T-helper 17 cell (primary cell): ENCODE results near the gene ELMOD1. TPM values are rescaled to one million over a fixed set of nuclear protein-coding genes. Genes with fewer than 3 reads are reported as not detected.

Experiments
- ATAC-seq: fragments of 150-1000 bp; cut with Tn5 transposase; 2 replicates; pipeline ENCODE4 v1.10.0; 2021; ENCODE audit warnings: mild to moderate bottlenecking, moderate library complexity
- DNase-seq, 3 donors: peaks; one replicate each; pipeline versions ENCODE4 v3.0.0 to v3.0.0-alpha.2; 2020 to 2021
- H3K9me3 ChIP-seq: one replicate; pipeline ENCODE4 v1.7.0; 2013; ENCODE audit warnings: low read length, mild to moderate bottlenecking; ENCODE audit not compliant: control insufficient read depth, poor library complexity, severe bottlenecking
- H3K27ac Mint-ChIP-seq: one replicate; pipeline ENCODE4 v1.8.0; 2022; ENCODE audit warnings: mild to moderate bottlenecking, moderate library complexity, mixed read lengths
- H3K27me3 Mint-ChIP-seq: one replicate; pipeline ENCODE4 v1.8.0; 2022; ENCODE audit warnings: mixed read lengths
- H3K36me3 Mint-ChIP-seq: one replicate; pipeline ENCODE4 v1.8.0; 2022; ENCODE audit warnings: low read depth, mixed read lengths
- H3K4me1 Mint-ChIP-seq: one replicate; pipeline ENCODE4 v1.8.0; 2022; ENCODE audit warnings: mild to moderate bottlenecking, mixed read lengths
- H3K4me3 Mint-ChIP-seq: one replicate; pipeline ENCODE4 v1.8.0; 2022; ENCODE audit warnings: mild to moderate bottlenecking, moderate library complexity, mixed read lengths
- total RNA-seq, 4 donors: library from RNA in 2 of 4; stranded (reverse) in 2 of 4; gene quantifications; one replicate each; pipeline ENCODE4 v1.2.3 and lab custom pipeline; 2022 to 2026

ELMOD1 gene
- total RNA-seq, 2 donors from 2014 or later: not detected

DNA sequence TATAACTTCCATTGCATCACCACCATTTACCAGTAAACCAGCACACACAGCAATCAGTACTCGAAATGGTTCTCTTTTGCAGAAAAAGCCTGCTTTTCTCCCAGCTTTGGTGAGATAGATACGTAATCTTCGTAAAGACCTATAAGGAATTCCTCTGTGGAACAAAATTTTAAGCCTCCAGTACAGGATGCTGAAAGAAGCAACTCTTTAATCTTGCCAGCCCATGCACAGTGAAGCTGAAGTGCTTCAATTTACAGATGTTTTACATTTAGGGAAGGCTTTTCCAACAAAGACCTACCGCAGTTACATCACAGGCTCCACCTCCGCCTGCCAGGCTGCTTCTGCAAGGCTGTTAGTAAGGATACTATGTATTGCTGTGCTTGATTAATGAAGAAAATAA is 1.9 kb downstream of the ELMOD1 start:
- Mint-ChIP-seq H3K27ac (no peak overlapping the region), H3K36me3 (no peaks in the 10 kb centered on the region), H3K4me3 (no peak overlapping the region), H3K27me3 (peaks cover 80% of the 10 kb centered on the region), H3K4me1 (peaks cover 28% of the 10 kb centered on the region)
- no peak for ATAC-seq
- DNase-seq: no peak
- no peaks in the 10 kb centered on the region for H3K9me3 ChIP-seq

DNA sequence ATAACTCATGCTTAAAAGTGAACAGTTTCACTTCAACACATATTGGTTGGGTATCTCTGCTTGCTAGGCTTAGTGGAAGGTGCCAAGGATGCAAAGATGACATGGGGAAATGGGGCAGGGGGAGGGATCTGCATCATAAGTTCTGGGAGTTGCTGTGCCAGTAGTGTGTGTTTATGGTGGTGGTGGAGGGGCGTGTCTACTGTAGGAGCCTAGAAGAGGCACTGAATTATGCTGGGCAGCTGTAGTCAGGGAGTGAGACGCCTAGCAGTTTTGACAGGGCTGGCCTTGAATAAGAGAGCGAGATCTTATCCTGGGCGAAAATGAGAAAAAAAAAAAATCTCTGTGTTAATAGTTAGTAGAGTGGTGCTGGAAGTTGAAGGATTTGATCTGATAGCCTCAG is 3.0 kb downstream of the ELMOD1 start:
- no peaks in the 10 kb centered on the region for H3K9me3 ChIP-seq
- Mint-ChIP-seq H3K36me3 (no peaks in the 10 kb centered on the region), H3K4me3 (peak overlapping the region; percentile 43), H3K4me1 (peaks cover 28% of the 10 kb centered on the region), H3K27ac (no peak overlapping the region), H3K27me3 (peaks cover 80% of the 10 kb centered on the region)
- ATAC-seq: no peak
- DNase-seq: no peak

DNA sequence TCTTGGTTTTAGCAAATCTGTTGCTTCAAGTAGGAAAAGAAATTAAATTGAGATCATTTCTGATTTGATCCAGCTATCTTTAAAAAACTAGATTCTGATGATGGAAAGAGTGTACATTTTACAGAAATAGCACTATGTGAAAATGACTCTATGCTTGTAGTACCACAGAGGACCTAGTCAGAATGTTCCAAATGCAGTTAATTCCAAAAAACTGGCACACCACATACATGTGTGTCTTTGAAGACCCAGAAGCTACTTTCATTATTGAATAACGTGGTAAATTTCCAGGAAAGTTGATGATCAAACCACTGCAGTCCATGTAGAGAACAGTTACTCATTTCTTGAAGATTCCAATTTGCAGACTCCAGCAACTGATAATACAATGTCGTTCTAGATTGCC is 3.8 kb downstream of the ELMOD1 start:
- H3K27ac Mint-ChIP-seq: no peak overlapping the region
- ATAC-seq: no peak
- H3K4me1 Mint-ChIP-seq: peaks cover 25% of the 10 kb centered on the region
- H3K27me3 Mint-ChIP-seq: peaks cover 74% of the 10 kb centered on the region
- no peak overlapping the region for H3K4me3 Mint-ChIP-seq
- no peaks in the 10 kb centered on the region for H3K9me3 ChIP-seq
- no peaks in the 10 kb centered on the region for H3K36me3 Mint-ChIP-seq
- DNase-seq: no peak

DNA sequence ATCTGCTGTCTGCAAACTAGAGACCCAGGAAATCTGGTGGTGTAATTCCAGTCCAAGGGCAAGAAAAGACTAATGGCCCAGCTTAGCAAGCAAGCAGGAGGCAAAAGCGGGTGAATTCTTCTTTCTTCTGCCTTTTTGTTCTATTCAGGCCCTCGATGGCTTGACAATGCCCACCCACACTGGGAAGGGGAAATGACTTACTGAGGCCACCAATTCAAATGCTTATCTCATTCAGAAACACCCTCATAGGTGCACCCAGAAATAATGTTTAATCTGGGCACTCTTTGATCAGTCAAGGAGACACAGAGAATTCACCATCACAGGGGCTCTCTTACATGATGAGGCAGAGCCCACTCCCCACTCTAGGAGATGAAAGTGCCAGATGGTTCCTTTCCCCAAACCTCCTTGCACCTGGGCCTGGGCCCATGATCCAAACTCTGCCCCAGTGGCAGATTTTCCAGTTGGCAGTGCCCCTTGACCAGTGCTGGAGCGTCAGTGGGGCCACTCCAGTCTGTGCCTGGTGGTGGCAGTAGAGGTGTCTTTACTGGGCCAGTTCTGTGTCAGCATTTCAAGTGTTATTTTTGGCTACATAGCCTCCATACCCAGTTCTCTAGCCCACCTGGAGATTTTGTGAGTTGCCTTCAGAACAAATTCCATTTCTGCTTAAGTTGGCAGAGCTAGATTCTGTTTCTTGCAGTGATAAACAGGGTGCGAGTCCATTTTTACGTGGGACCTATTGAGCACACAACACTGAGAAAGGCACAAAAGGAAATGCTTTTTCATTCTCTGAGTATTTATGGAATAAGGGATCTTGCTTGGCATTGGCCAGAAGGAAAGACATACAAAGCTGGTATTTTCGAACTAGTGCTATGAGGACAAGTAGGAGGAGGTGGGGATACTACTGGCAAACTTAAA is 7.5 kb downstream of the ELMOD1 start:
- Mint-ChIP-seq H3K4me3 (no peak overlapping the region), H3K27me3 (peaks cover 69% of the 10 kb centered on the region), H3K36me3 (peaks cover 4% of the 10 kb centered on the region), H3K27ac (no peak overlapping the region), H3K4me1 (peaks cover 5% of the 10 kb centered on the region)
- DNase-seq: no peak
- no peak for ATAC-seq
- no peaks in the 10 kb centered on the region for H3K9me3 ChIP-seq

DNA sequence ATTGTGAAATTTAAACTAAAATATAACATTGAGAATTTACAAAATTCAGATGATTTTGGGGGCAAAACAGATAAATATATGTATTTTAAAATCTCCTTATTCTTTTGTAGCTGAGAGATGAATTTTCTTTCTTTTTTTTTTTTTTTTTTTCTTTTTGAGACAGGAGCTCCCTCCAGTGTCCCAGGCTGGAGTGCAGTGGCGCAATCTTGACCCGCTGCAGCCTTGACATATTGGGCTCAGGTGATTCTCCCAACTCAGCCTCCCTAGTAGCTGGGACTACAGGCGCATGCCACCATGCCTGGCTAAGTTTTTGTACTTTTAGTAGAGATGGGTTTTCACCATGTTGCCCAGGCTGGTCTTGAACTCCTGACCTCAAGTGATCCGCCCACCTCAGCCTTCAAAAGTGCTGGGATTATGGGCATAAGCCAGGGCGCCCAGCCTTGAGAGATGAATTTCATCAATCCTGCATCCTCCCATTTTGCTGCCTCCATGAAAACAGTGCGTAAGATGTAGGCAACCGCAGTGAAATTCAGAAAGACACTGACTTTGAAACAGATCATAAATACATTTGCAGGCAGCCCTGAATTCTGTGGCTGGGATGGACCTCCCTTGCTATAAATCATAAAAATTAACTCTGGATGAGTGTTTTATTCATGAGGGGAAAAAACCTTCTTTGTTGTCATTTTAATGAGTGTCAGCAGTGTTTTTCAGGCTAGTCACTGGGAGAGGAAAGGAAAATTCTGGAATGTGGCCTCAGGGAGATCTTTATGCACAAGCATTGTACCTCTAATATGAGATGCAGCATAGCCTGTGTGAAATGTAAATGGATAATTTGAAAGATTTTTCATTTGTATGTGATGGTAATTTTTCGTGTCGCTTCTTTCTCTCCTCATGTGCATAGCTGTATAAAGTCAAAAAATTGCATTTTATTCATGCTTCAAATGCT is 14.4 kb downstream of the ELMOD1 start:
- peaks cover 69% of the 10 kb centered on the region for H3K27me3 Mint-ChIP-seq
- ATAC-seq: no peak

DNA sequence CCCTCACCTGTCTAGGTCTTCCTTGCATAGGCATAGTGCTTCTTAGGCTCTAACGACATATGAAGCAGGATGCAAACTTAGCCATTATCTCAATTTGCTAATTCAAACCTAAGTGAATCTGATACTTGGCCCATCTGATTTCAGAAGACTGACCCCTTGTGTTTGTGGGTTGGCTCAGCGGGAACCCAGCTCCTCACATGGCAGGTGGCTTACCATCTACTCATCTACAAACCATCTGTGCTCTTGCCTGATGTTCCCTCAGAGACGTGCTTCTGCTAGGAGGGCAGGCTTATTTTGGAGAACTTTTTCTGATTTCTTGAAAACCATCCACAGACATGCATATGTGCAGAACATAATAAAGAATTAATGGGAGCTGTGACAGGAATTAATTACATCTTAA is 15.2 kb downstream of the ELMOD1 start:
- H3K36me3 Mint-ChIP-seq: peaks cover 6% of the 10 kb centered on the region
- peaks cover 69% of the 10 kb centered on the region for H3K27me3 Mint-ChIP-seq
- DNase-seq (no peak), ATAC-seq (no peak)
- H3K4me1 Mint-ChIP-seq: peaks cover 2% of the 10 kb centered on the region
- H3K4me3 Mint-ChIP-seq: no peak overlapping the region
- no peaks in the 10 kb centered on the region for H3K9me3 ChIP-seq
- H3K27ac Mint-ChIP-seq: no peak overlapping the region

More for the DNA sequence above, 14.4 kb downstream of the ELMOD1 start:
- H3K36me3 Mint-ChIP-seq: peaks cover 6% of the 10 kb centered on the region
- no peaks in the 10 kb centered on the region for H3K9me3 ChIP-seq
- DNase-seq: no peak
- no peak overlapping the region for H3K4me3 Mint-ChIP-seq
- H3K4me1 Mint-ChIP-seq: peaks cover 2% of the 10 kb centered on the region
- H3K27ac Mint-ChIP-seq: no peak overlapping the region

DNA sequence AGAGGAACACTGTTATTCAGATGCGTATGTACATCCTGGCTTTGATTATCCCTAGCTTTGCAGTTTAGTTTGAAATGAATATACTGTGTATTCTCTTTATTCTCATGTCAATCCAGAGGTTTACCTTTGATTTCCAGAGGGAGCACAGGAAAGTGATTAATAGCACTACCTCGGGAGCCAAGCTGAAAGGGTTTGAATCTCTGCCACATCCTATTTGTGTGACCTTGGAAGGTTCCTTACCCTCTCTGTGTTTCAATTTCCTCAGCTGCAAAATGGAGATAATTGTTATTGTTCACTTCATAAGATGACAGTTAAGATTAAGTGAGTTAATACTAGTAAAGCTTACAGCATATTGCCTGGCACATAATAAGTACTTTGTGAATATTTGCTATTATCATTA is 17.9 kb downstream of the ELMOD1 start:
- Mint-ChIP-seq H3K4me3 (no peak overlapping the region), H3K27me3 (peaks cover 56% of the 10 kb centered on the region), H3K27ac (no peak overlapping the region), H3K4me1 (peaks cover 2% of the 10 kb centered on the region), H3K36me3 (peaks cover 2% of the 10 kb centered on the region)
- H3K9me3 ChIP-seq: no peaks in the 10 kb centered on the region
- DNase-seq (no peak), ATAC-seq (no peak)

DNA sequence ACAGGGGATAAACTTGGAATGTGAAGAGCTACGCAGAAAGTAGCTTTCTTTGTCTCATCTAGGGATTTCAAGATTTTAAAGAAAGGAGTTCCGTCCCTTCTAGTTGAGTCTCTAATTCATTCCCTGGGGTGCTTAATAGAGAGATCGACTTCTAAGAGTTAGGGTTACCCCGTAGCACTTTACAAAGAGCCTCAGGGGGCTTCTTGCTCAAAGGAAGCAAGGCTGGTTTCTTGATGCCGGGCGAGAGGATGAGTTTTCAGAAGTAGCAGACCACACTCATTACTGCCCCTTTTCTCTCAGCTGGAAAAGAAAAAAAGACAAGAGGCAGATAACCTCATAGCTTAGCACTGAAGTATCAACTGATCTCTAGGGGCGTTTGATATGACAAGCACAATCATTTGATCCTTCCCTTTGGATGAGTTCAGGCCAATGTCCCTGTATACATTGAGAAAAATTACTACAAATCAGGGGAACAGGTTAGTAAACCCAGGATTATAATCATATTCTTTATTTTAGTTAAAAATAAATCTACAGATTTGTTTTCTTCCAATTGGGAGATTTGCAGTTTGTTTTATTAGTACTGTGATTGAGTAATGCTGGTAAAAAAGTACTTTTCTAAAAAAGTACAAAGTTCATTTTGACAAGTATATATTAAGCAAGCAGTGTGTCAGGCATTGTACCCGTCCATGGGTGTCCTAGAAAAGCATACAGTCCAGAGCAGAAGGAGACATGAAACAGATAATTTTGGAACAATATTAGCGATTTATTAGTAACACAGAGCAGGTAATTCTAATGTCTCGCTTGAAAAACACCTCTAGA is 18.7 kb downstream of the ELMOD1 start:
- peaks cover 51% of the 10 kb centered on the region for H3K27me3 Mint-ChIP-seq
- peaks cover 2% of the 10 kb centered on the region for H3K36me3 Mint-ChIP-seq
- H3K9me3 ChIP-seq: no peaks in the 10 kb centered on the region
- H3K4me3 Mint-ChIP-seq: no peak overlapping the region
- no peak for ATAC-seq
- H3K27ac Mint-ChIP-seq: no peak overlapping the region
- no peak for DNase-seq
- peaks cover 2% of the 10 kb centered on the region for H3K4me1 Mint-ChIP-seq

DNA sequence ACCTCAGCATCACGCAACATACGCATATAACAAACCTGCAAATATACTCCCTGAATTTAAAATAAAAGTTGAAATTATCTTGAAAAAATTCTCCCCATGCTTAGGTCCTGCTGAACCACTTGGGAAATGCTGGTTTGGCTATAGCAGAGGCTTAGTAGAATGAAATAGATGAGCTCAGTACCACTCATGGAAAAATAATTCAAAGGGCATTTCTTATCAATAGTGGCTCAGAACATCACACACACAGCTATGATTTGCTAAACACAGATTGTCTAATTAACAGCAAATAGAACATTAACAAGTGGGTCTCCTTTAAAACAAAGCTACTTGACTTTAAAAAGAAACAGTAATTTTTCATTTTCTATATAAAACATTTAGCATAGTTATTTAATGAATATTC is 21.5 kb downstream of the ELMOD1 start:
- Mint-ChIP-seq H3K4me1 (no peaks in the 10 kb centered on the region), H3K27me3 (peaks cover 47% of the 10 kb centered on the region), H3K36me3 (no peaks in the 10 kb centered on the region), H3K27ac (no peak overlapping the region), H3K4me3 (no peak overlapping the region)
- ATAC-seq: no peak
- no peak for DNase-seq
- no peaks in the 10 kb centered on the region for H3K9me3 ChIP-seq

DNA sequence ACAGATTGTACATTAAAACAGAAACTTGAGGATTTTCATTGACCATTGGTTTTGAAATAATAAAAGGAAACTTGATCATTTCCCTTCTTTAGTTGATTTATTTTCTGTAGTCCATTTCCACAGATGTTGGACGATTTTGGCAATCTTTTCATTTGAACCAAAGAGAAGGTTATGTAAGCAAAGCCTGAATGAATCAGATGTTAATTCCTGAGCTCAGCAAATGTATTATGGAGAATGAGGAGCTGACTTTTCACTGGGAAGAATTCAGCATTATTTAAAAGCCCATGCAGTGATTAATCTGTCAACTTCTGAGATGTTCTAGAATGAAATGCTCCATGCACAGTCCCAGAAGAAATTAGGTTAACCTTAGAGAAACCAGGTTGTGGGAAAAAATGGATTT is 29.0 kb downstream of the ELMOD1 start:
- Mint-ChIP-seq H3K36me3 (no peaks in the 10 kb centered on the region), H3K27ac (no peak overlapping the region), H3K4me3 (no peak overlapping the region), H3K4me1 (no peaks in the 10 kb centered on the region), H3K27me3 (peaks cover 66% of the 10 kb centered on the region)
- DNase-seq: no peak
- ATAC-seq: no peak
- H3K9me3 ChIP-seq: no peaks in the 10 kb centered on the region

DNA sequence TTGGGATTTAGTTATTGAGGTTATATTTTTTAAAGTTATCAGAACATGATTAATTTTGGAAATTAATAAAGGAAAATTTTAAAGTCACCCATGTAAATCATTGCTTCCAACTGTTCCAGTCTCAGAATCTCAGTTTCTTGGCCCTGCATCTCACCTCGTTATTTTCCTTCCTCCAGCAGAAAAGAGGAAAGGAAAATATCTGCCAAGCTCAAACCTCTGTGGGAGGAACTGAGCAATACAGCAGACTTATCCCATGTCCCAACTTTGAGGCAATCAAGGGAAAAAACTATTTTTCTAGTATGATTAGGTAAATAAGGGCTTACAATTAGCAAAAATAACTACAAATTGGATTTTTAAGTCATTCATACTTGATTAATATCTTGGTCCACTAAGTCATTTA is 30.1 kb downstream of the ELMOD1 start:
- no peak for DNase-seq
- Mint-ChIP-seq H3K36me3 (no peaks in the 10 kb centered on the region), H3K27ac (no peak overlapping the region), H3K4me3 (no peak overlapping the region), H3K4me1 (no peaks in the 10 kb centered on the region), H3K27me3 (peaks cover 73% of the 10 kb centered on the region)
- no peak for ATAC-seq
- no peaks in the 10 kb centered on the region for H3K9me3 ChIP-seq

DNA sequence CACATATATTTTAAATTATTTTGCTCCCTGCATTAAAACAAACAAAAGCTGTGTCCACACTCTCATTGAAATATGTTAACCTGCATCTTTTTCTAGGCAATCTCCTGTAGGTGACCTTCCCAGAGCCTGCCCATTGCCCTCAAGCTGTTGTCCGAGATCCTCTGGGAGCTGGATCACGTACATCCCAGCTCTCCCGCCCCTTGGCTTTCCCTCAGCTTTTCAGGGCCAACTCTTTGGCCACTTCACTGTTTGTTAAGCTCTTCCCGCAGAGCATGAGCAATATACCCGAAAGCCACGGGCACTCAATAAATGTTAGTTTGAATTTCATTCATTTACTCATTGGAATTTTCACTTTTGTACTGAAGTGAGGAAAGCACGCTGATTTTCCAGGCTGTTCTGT is 32.2 kb downstream of the ELMOD1 start:
- no peak overlapping the region for H3K27ac Mint-ChIP-seq
- no peak for DNase-seq
- H3K27me3 Mint-ChIP-seq: peaks cover 75% of the 10 kb centered on the region
- H3K36me3 Mint-ChIP-seq: no peaks in the 10 kb centered on the region
- no peaks in the 10 kb centered on the region for H3K4me1 Mint-ChIP-seq
- H3K9me3 ChIP-seq: no peaks in the 10 kb centered on the region
- ATAC-seq: no peak
- H3K4me3 Mint-ChIP-seq: no peak overlapping the region
